Lower lobe of right lung (tissue), 2 donors: ENCODE results near the gene GNAQ. TPM values are rescaled to one million over a fixed set of nuclear protein-coding genes. Genes with fewer than 3 reads are reported as not detected.

Experiments
- ATAC-seq, 2 donors: fragments of 200-7000 bp; cut with Tn5 transposase; one replicate each; pipeline ENCODE4 v1.9.1; 2020 to 2022; ENCODE audit warnings: mild to moderate bottlenecking in 2 of 2, moderate library complexity in 2 of 2
- DNase-seq: peaks from one replicate; pipeline ENCODE4 v3.0.0-alpha.2; 2020
- H3K27ac ChIP-seq: fragments of 200-600 bp; one replicate; pipeline ENCODE4 v1.8.0; 2022
- H3K27me3 ChIP-seq: fragments of 200-600 bp; one replicate; pipeline ENCODE4 v1.8.0; 2022; ENCODE audit warnings: low read depth
- H3K36me3 ChIP-seq: fragments of 200-600 bp; one replicate; pipeline ENCODE4 v1.8.0; 2022; ENCODE audit warnings: mild to moderate bottlenecking
- H3K4me1 ChIP-seq: fragments of 200-600 bp; one replicate; pipeline ENCODE4 v1.8.0; 2022
- H3K4me3 ChIP-seq: fragments of 200-600 bp; one replicate; pipeline ENCODE4 v1.8.0; 2022; ENCODE audit warnings: mild to moderate bottlenecking
- H3K9me3 ChIP-seq: fragments of 200-600 bp; one replicate; pipeline ENCODE4 v1.8.0; 2022
- intact Hi-C: fragments of 100-400 bp; cut with DNase I; formaldehyde crosslinking; loops from one replicate; pipeline ENCODE4 v1.11.0; 2022
- total RNA-seq: library from RNA; stranded (reverse); fragmentation: NEBNext Ultra II Directional; extraction: Animal tissue kit (Norgen Biotek cat#: 25700); gene quantifications from one replicate; pipeline ENCODE4 v1.2.1, GENCODE V29; 2021
- TF ChIP-seq, protein P1 (sequence below): fragments of 200-600 bp; IDR thresholded peaks from one replicate; pipeline ENCODE4 v1.8.0; 2022; ENCODE audit warnings: antibody characterized with exemption, mild to moderate bottlenecking
- donor health status: DM: no; HTN: yes; CAD: no; lungs with severe emphysema.

GNAQ gene
- total RNA-seq, 1 donor from 2014 or later: 130 TPM

DNA sequence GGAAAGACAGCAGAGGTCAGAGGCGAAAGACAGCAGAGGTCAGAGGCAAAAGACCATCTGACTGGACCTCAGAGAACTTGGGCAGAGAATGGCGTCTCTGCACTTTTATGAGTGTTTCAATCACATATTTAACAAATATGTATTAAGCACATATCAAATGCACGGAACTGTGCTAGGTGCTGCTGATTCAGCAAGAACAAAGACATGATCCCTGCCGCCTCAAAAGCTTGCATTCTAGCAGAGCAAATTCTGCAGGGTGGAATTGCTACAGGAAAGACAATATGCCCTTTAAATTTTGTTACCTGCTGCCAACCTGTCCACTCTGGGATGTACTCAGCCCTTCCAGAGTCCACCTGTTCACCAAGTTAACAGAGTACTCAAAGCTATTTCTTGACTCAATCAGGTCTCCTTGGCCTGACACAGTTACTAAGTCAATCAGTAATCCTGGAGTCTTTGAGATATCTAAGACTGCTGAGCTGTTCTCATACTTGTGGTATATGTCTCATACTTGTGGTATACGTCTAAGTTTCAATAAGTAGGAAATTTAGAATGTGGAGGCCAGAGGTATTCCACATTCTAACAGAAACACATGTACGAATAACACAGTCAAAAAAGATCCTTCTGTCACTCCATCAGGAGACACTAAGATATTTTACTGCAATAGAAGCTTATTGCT lies 131.8 kb downstream of the GNAQ start:
- no peak for DNase-seq
- H3K27me3 ChIP-seq: no peaks in the 10 kb centered on the region
- ATAC-seq: no peak

DNA sequence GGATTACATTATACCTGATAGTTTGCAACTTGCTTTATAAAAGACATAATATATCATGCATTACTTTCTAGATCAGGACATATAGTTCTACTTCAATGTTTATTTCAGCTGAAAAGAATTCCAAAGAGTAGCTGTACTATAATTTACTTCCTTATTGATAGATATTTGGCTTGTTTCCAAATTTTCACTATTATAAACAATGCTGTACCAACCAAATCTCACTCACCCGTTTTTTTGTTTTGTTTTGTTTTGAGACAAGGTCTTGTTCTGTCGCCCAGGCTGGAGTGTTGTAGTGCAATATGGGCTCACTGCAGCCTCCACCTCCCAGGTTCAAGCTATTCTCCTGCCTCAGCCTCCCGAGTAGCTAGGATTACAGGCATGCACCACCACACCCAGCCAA lies 132.7 kb downstream of the GNAQ start:
- Histone ChIP-seq H3K4me1 (peaks cover 14% of the 10 kb centered on the region), H3K4me3 (no peak overlapping the region), H3K27ac (no peak overlapping the region), H3K36me3 (no peaks in the 10 kb centered on the region), H3K27me3 (no peaks in the 10 kb centered on the region), H3K9me3 (no peaks in the 10 kb centered on the region)
- TF ChIP-seq, protein P1, sequence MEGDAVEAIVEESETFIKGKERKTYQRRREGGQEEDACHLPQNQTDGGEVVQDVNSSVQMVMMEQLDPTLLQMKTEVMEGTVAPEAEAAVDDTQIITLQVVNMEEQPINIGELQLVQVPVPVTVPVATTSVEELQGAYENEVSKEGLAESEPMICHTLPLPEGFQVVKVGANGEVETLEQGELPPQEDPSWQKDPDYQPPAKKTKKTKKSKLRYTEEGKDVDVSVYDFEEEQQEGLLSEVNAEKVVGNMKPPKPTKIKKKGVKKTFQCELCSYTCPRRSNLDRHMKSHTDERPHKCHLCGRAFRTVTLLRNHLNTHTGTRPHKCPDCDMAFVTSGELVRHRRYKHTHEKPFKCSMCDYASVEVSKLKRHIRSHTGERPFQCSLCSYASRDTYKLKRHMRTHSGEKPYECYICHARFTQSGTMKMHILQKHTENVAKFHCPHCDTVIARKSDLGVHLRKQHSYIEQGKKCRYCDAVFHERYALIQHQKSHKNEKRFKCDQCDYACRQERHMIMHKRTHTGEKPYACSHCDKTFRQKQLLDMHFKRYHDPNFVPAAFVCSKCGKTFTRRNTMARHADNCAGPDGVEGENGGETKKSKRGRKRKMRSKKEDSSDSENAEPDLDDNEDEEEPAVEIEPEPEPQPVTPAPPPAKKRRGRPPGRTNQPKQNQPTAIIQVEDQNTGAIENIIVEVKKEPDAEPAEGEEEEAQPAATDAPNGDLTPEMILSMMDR: no peak
- intact Hi-C loops: no loop called here
- DNase-seq (no peak), ATAC-seq (no peak)

More for the DNA sequence above, 131.8 kb downstream of the GNAQ start:
- intact Hi-C loops: no loop called here
- TF ChIP-seq, protein P1: no peak
- no peaks in the 10 kb centered on the region for H3K36me3 ChIP-seq
- H3K27ac ChIP-seq: no peak overlapping the region
- no peaks in the 10 kb centered on the region for H3K9me3 ChIP-seq
- no peak overlapping the region for H3K4me3 ChIP-seq
- peaks cover 14% of the 10 kb centered on the region for H3K4me1 ChIP-seq

DNA sequence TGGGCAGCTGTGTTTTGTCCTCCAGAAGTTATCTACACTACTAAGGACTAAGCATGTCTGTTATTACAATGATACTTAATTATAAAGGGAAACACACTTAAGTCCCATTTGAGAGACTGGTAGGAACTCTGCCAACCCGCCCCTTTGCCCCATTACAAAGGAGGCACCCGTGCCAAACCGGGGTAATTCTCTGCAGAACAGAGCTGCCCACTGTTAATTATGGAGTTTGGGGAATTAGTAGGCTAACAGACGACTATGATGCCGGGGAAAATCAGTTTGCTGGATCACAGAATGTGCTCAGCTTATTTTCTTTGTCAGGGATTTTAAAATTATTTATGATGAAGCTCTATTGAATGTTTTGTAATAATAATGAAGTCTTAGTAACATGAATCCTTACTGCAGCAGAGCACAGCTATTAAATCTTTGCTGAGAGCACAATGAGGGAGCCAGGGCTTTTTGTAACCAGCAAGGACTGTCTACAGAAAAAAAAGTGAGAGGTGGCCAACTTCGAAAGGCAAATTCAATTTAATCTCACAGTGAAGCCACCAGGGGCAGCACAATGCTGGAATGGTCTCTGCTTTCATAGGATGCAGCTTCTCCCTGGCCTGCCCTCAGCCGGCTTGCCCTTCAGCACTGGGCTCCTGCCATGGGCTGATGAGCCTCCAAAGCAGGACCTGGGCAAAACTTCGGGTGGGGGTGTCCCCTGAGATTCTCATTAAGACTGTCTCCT lies 134.5 kb downstream of the GNAQ start:
- Histone ChIP-seq H3K27me3 (no peaks in the 10 kb centered on the region), H3K36me3 (no peaks in the 10 kb centered on the region), H3K4me3 (no peak overlapping the region), H3K4me1 (peaks cover 14% of the 10 kb centered on the region), H3K27ac (no peak overlapping the region), H3K9me3 (no peaks in the 10 kb centered on the region)
- peak in 1 of 2 donors; percentile 48 for ATAC-seq
- intact Hi-C loops: no loop called here
- DNase-seq: no peak
- TF ChIP-seq, protein P1: no peak

DNA sequence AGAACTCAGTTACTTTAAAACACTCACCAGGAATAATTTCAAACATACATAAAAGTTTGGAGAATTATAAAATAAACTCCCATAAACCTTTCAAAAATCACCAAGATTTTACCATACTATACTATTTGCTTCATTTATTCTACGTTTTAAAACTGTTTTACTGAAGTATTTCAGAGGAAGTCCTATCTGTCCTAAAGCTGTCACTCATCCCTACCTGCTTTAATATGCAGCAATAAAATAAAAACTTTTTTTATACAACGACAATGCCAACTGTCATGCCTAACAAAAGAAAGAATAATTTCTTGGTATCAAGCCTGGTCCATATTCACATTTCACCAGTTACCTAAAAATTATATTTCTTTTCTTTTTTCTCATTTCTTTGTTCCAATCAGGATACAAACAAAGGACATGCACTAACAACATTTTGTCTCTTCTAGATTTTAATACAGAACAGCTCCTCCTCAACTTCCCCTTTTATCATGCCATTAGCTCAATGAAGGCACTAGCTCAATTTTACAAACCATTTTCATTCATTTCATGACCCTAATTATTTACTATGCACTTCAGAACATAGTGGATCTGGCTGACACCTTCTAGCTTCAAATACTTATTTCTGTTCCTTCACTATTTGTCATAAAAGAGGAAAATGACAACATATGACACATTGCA lies 135.2 kb downstream of the GNAQ start:
- Histone ChIP-seq H3K4me1 (peaks cover 14% of the 10 kb centered on the region), H3K9me3 (no peaks in the 10 kb centered on the region), H3K27ac (no peak overlapping the region), H3K27me3 (no peaks in the 10 kb centered on the region), H3K36me3 (no peaks in the 10 kb centered on the region), H3K4me3 (no peak overlapping the region)
- DNase-seq (no peak), ATAC-seq (no peak)
- intact Hi-C loops: no loop called here
- TF ChIP-seq, protein P1: no peak

DNA sequence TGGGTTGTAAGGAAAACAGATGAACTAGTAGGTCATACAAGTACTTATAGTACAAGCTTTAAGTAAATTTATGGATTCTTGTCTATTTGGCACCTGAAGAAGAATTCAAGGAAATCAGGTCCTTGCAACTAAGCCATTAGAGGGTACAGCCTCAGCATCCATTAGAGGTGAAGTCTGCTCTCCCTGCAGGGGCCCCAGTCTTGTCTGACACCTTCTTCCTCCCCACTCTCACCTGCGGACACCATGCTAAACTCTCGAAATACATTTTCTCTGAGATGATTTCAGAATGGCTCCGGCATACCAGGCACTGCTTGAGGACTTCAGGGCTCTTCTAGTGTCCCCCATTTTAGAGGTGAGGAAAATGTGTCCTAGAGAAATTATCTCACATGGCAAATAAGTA lies 137.9 kb downstream of the GNAQ start:
- Histone ChIP-seq H3K27ac (no peak overlapping the region), H3K4me1 (peaks cover 14% of the 10 kb centered on the region), H3K4me3 (no peak overlapping the region), H3K9me3 (no peaks in the 10 kb centered on the region), H3K27me3 (no peaks in the 10 kb centered on the region), H3K36me3 (no peaks in the 10 kb centered on the region)
- TF ChIP-seq, protein P1: no peak
- DNase-seq: no peak
- no peak for ATAC-seq
- intact Hi-C loops: no loop called here
